NB4 (cell line): ENCODE results near the gene AOPEP.
"Not testable (repeated sequence)": the region's sequence is repeated elsewhere in the genome, so short reads cannot be mapped to it uniquely, and the experiment has no call there.

Source experiments
- DNase-seq: peaks from one replicate; pipeline ENCODE4 v3.0.0; 2010; ENCODE audit warnings: low read depth
- H3K4me3 ChIP-seq: one replicate; pipeline ENCODE4 v1.5.1; 2011; ENCODE audit warnings: mild to moderate bottlenecking, low read depth, low read length, moderate library complexity
- CTCF ChIP-seq: IDR thresholded peaks from one replicate; pipeline ENCODE4 v1.5.1; 2012; ENCODE audit warnings: low read depth, low read length
- MAX ChIP-seq: IDR thresholded peaks from 2 replicates; pipeline ENCODE4 v1.6.1; 2011; ENCODE audit warnings: low read depth, low read length
- MYC ChIP-seq: IDR thresholded peaks from 2 replicates; pipeline ENCODE4 v1.6.1; 2011; ENCODE audit warnings: low read depth, low read length
- POLR2A ChIP-seq: IDR thresholded peaks from 2 replicates; pipeline ENCODE4 v1.6.1; 2011; ENCODE audit warnings: mild to moderate bottlenecking; ENCODE audit not compliant: insufficient read length; ENCODE audit errors: extremely low read depth

AOPEP gene

GRCh38 chr9:94870793-94871558, 144.5 kb downstream of the AOPEP start:
- no peak for TF ChIP-seq MYC
- no peak for TF ChIP-seq CTCF
- peak; percentile 11 for DNase-seq
- H3K4me3 ChIP-seq = no peak overlapping the region

GRCh38 chr9:94872083-94872833, 145.8 kb downstream of the AOPEP start:
- H3K4me3 ChIP-seq = no peak overlapping the region
- no peak for TF ChIP-seq POLR2A
- no peak for TF ChIP-seq MAX
- no peak for TF ChIP-seq CTCF
- TF ChIP-seq MYC = no peak
- no peak for DNase-seq

GRCh38 chr9:94872891-94873511, 146.5 kb downstream of the AOPEP start:
- TF ChIP-seq MAX (no peak), MYC (no peak), POLR2A (no peak), CTCF (no peak)
- DNase-seq = no peak

GRCh38 chr9:94874316-94874715, 147.8 kb downstream of the AOPEP start:
- no peak for TF ChIP-seq MAX
- TF ChIP-seq MYC = no peak
- no peak for TF ChIP-seq CTCF
- no peak for TF ChIP-seq POLR2A
- no peak overlapping the region for H3K4me3 ChIP-seq

More at GRCh38 chr9:94872891-94873511, 146.5 kb downstream of the AOPEP start:
- no peak overlapping the region for H3K4me3 ChIP-seq

GRCh38 chr9:94875300-94876020, 149.0 kb downstream of the AOPEP start:
- no peak for DNase-seq
- no peak overlapping the region for H3K4me3 ChIP-seq
- TF ChIP-seq MAX = no peak

More at GRCh38 chr9:94874316-94874715, 147.8 kb downstream of the AOPEP start:
- DNase-seq = no peak

GRCh38 chr9:94878804-94879203, 152.3 kb downstream of the AOPEP start:
- H3K4me3 ChIP-seq, DNase-seq: not testable (repeated sequence)
